HG03066 (cell line): Measurements from ENCODE around the gene TMEM259.

ENCODE experiments used
- ATAC-seq: cut with Tn5 transposase; IDR thresholded peaks from one replicate; pipeline ENCODE4 v1.9.1; 2021; ENCODE audit warnings: low read depth; ENCODE audit not compliant: unreplicated experiment

TMEM259 gene

GRCh38 chr19:1017906-1018305 is 3.0 kb downstream of the TMEM259 start:
- no peak for ATAC-seq

- ATAC-seq = no peak
Measured at GRCh38 chr19:1017115-1017905, 3.6 kb downstream of the TMEM259 start.

- ATAC-seq = no peak
Measured at GRCh38 chr19:1016647-1017114, 4.2 kb downstream of the TMEM259 start.

- ATAC-seq = no peak
Measured at GRCh38 chr19:1015782-1016646, 4.9 kb downstream of the TMEM259 start.

- ATAC-seq = no peak
Measured at GRCh38 chr19:1015061-1015781, 5.7 kb downstream of the TMEM259 start.

GRCh38 chr19:1014161-1015060 is 6.5 kb downstream of the TMEM259 start:
- no peak for ATAC-seq

- no peak for ATAC-seq
Measured at GRCh38 chr19:1013218-1013617, 7.7 kb downstream of the TMEM259 start.

- no peak for ATAC-seq
Measured at GRCh38 chr19:1012334-1012733, 8.6 kb downstream of the TMEM259 start.

GRCh38 chr19:1011831-1012333 is 9.0 kb downstream of the TMEM259 start:
- ATAC-seq = no peak

- no peak for ATAC-seq
Measured at GRCh38 chr19:1010586-1011510, 10.1 kb downstream of the TMEM259 start.

- ATAC-seq = no peak
Measured at GRCh38 chr19:1009981-1010538, 10.9 kb downstream of the TMEM259 start.

- ATAC-seq = no peak
Measured at GRCh38 chr19:1009041-1009980, 11.6 kb downstream of the TMEM259 start.

GRCh38 chr19:1008268-1009040 is 12.5 kb downstream of the TMEM259 start:
- no peak for ATAC-seq

- ATAC-seq = no peak
Measured at GRCh38 chr19:1007399-1008251, 13.3 kb downstream of the TMEM259 start.

- no peak for ATAC-seq
Measured at GRCh38 chr19:1006711-1007398, 14.1 kb downstream of the TMEM259 start.
